Lung (tissue), 12 donors: ENCODE measurements around the gene SAFB. TPM values are rescaled to one million over a fixed set of nuclear protein-coding genes. Genes with fewer than 3 reads are reported as not detected.

Experiments
- ATAC-seq: fragments of 200-7000 bp; cut with Tn5 transposase; one replicate; pipeline ENCODE4 v1.9.1; 2020; ENCODE audit warnings: moderate number of reproducible peaks; ENCODE audit not compliant: insufficient read depth, low FRiP score
- DNase-seq, 3 donors: peaks; one replicate each; pipeline ENCODE4 v3.0.0-alpha.2; 2013 to 2017
- H3K27ac ChIP-seq, 2 donors: one replicate each; pipeline ENCODE4 v1.5.1; 2013; ENCODE audit warnings: mild to moderate bottlenecking in 2 of 2, moderate library complexity in 2 of 2, control low read depth in 1 of 2, inconsistent platforms in 1 of 2, low read depth in 1 of 2, low read length in 1 of 2
- H3K27me3 ChIP-seq, 3 donors: one replicate each; pipeline ENCODE4 v1.5.1; 2013; ENCODE audit warnings: low read length in 2 of 3; ENCODE audit not compliant: control insufficient read depth in 3 of 3, insufficient read depth in 3 of 3
- H3K36me3 ChIP-seq, 4 donors: one replicate each; pipeline ENCODE4 v1.5.1; 2013; ENCODE audit warnings: low read length in 4 of 4, mild to moderate bottlenecking in 1 of 4, moderate library complexity in 1 of 4; ENCODE audit not compliant: control insufficient read depth in 4 of 4, insufficient read depth in 4 of 4
- H3K4me1 ChIP-seq, 5 donors: one replicate each; pipeline ENCODE4 v1.5.1; 2013; ENCODE audit warnings: low read length in 5 of 5, mild to moderate bottlenecking in 2 of 5, moderate library complexity in 1 of 5; ENCODE audit not compliant: control insufficient read depth in 5 of 5, insufficient read depth in 5 of 5
- H3K4me3 ChIP-seq: one replicate; pipeline ENCODE4 v1.5.1; 2013; ENCODE audit warnings: mild to moderate bottlenecking, control low read depth, moderate library complexity
- H3K9ac ChIP-seq, 2 donors: one replicate each; pipeline ENCODE4 v1.5.1; 2013; ENCODE audit warnings: low read length in 2 of 2, control low read depth in 1 of 2; ENCODE audit not compliant: insufficient read depth in 1 of 2
- H3K9me3 ChIP-seq, 4 donors: one replicate each; pipeline ENCODE4 v1.5.1; 2013; ENCODE audit warnings: low read length in 3 of 4, mild to moderate bottlenecking in 1 of 4, moderate library complexity in 1 of 4; ENCODE audit not compliant: control insufficient read depth in 4 of 4, insufficient read depth in 3 of 4
- WGBS, 2 donors: extraction: QIAGEN DNeasy Blood & Tissue Kit; methylation state at CpG; one replicate each; pipeline ENCODE4 v1.1.7; 2013; 5-methylcytosine and 5-hydroxymethylcytosine counted together
- polyA plus RNA-seq, 2 donors: library from polyadenylated mRNA; stranded (reverse); fragments of 200-250 nt; gene quantifications; one replicate each; pipeline ENCODE4 v1.2.1, GENCODE V29; 2013
- total RNA-seq, 2 donors: library from RNA; depleted of rRNA in 1 of 2; stranded (reverse); fragments of >200 nt in 1 of 2; gene quantifications; one replicate each; pipeline ENCODE4 v1.2.1, GENCODE V29; 2014 to 2021
- TF ChIP-seq, protein P1 (sequence below): IDR thresholded peaks from 2 replicates; pipeline ENCODE4 v1.5.1; 2012; ENCODE audit warnings: mild to moderate bottlenecking; ENCODE audit errors: control extremely low read depth, extremely low read depth
- donor health status: control.
- donor health status: control.
- donor health status: Bipolar disorder and iron deficiency.
- donor health status: healthy.
- donor health status: DM: yes; HTN: yes; CAD: no.

The SAFB gene
- total and polyA plus RNA-seq, 4 donors, result 59.5 to 130 (median 77.7) TPM

DNA sequence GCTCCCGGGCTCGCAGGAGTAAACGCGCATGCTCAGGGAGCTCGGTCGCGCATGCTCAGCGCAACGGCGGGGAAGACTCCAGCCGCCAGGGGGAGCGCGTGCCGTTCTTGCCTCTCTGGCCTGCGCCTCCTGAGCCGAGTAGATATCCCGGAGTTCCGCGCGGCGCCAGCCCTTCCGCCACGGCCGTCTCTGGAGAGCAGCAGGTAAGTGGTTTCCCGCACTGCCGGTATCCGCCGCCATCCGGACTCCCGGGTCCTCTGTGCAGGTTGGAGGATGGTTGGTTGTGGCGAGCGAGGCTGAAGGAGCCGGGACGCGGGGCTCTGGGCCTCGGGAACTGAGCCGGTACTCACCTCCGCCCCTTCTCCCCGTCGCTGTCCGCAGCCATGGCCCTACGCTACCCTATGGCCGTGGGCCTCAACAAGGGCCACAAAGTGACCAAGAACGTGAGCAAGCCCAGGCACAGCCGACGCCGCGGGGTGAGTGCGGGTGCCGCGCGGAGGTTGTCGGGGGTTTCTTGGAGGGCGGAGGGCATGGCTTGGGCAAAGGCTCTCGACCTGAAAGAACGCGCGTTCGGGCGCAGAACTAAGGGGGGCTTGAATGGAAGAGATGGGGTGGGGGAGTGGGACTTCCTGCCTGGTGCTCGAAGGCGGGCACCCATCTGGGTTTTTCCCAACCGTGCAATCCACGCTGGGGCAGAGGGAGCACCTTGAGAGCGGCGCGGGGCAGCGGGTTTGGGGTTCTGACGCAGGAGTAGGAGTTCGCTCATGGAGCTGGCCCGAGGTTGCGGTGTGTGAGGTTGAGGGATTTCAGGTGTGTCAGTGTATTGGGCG lies 67.5 kb downstream of the SAFB start, which contains the start of gene RPL36:
Gene RPL36 (plus strand): TSS at position 171 of the 830 bp plus-strand sequence. CDS start 213 bp downstream, at position 384.
- Histone ChIP-seq H3K27me3 (no peaks in the 10 kb centered on the region), H3K36me3 (peaks cover 2 to 39% (median 20%) of the 10 kb centered on the region in 4 donors), H3K4me3 (peak within 1 kb of the TSS; percentile 77), H3K9me3 (no peaks in the 10 kb centered on the region), H3K9ac (peak within 1 kb of the TSS; percentile 86 to 98), H3K27ac (peak within 1 kb of the TSS; percentile 79 to 97), H3K4me1 (peaks cover 0 to 16% (median 3%) of the 10 kb centered on the region in 5 donors)
- ATAC-seq (peak; percentile 70), DNase-seq (peak; percentile 98)
- 0 to 1% methylated on average over 72 to 73 of the region's 73 CpGs for WGBS, 2 donors
- TF ChIP-seq, protein P1, sequence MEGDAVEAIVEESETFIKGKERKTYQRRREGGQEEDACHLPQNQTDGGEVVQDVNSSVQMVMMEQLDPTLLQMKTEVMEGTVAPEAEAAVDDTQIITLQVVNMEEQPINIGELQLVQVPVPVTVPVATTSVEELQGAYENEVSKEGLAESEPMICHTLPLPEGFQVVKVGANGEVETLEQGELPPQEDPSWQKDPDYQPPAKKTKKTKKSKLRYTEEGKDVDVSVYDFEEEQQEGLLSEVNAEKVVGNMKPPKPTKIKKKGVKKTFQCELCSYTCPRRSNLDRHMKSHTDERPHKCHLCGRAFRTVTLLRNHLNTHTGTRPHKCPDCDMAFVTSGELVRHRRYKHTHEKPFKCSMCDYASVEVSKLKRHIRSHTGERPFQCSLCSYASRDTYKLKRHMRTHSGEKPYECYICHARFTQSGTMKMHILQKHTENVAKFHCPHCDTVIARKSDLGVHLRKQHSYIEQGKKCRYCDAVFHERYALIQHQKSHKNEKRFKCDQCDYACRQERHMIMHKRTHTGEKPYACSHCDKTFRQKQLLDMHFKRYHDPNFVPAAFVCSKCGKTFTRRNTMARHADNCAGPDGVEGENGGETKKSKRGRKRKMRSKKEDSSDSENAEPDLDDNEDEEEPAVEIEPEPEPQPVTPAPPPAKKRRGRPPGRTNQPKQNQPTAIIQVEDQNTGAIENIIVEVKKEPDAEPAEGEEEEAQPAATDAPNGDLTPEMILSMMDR, result peak; percentile 99

DNA sequence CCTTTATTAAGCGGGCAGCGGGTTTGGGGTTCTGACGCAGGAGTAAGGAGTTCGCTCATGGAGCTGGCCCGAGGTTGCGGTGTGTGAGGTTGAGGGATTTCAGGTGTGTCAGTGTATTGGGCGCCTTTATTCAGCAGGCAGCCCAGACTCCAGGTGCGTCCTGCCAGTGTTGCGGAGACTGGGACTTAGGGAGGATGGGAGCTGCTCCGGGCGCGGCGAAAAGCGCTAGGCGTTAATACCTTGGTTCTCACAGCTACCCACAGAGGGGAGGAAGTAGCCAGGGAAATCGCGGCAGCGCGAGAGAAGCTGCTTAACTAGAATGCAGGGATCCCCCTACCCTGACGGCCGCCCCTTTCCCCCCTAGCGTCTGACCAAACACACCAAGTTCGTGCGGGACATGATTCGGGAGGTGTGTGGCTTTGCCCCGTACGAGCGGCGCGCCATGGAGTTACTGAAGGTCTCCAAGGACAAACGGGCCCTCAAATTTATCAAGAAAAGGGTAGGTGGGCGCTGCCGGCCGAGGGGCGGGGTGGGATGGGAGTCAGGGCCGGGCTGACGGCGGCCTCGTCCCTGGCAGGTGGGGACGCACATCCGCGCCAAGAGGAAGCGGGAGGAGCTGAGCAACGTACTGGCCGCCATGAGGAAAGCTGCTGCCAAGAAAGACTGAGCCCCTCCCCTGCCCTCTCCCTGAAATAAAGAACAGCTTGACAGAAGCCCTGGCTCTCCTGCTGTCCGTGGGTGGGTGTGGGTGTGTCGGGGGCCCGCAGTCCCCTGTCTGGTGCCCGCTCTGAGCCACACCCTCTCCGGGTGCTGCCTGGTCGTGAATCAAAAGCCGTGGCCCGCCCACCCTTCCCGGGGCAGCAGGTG lies 68.3 kb downstream of the SAFB start:
- DNase-seq (peak; percentile 64 to 79 (median 72)), ATAC-seq (no peak)
- TF ChIP-seq, protein P1, result no peak
- Histone ChIP-seq H3K4me3 (peak overlapping the region; percentile 77), H3K9ac (peak overlapping the region; percentile 55 to 86), H3K9me3 (no peaks in the 10 kb centered on the region), H3K36me3 (peaks cover 5 to 47% (median 25%) of the 10 kb centered on the region in 4 donors), H3K27me3 (no peaks in the 10 kb centered on the region), H3K4me1 (peaks cover 0 to 16% (median 3%) of the 10 kb centered on the region in 5 donors), H3K27ac (peak overlapping the region; percentile 79 to 97)
- WGBS, 2 donors, result 4 to 6% methylated on average over 53 to 54 of the region's 54 CpGs

DNA sequence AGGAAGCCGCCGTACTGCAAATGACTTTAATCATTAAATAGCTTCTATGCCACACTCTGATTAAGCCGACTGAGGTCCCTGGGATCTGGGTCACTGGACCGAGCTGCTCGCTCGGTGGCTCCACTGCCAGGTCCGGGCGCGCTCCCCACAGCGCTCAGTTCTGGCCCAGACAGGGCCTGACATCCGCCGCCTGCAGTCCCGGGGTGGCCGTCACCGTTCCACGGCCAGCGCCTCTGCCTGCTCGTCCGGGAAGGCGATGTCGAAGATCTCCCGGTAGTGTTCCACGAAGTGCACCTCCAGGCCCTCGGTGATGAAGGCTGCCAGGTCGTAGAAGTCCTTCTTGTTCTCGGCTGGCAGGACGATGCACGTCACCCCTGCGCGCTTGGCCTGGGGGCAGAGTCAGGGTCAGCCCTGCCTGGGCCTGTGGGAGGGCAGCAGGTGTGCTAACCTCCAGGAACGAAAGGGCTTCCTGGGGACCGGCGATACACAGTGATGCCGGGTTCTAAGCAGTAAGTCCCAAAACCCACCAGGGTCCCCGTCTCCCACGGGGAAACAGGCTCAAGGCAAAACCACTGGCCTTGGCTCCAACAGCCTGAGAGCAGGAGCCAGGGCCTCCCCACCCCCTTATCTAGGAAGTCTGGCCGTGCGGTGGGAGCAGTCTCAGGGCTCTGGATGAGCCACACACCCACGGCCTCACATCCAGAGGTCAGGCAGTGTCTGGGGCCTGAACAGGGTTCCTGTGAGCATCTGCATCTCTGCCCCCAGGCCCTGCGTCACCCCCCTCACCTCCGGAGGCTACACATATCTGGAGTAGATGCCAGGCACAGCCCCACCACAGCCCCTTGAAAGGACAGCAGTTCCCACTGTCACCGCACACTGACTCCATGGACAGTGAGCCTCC lies 69.2 kb downstream of the SAFB start:
- Histone ChIP-seq H3K27me3 (no peaks in the 10 kb centered on the region), H3K9me3 (no peaks in the 10 kb centered on the region), H3K9ac (no peak overlapping the region), H3K36me3 (peaks cover 5 to 56% (median 28%) of the 10 kb centered on the region in 4 donors), H3K4me1 (peaks cover 0 to 16% (median 3%) of the 10 kb centered on the region in 5 donors), H3K4me3 (no peak overlapping the region), H3K27ac (no peak overlapping the region)
- DNase-seq, result no peak
- no peak for ATAC-seq
- WGBS, 2 donors, result 75 to 81% methylated on average over 42 of the region's 42 CpGs
- TF ChIP-seq, protein P1, result no peak
